HG03378 (cell line): ENCODE data around the gene EFNB1.
A peak's percentile ranks its signal among the peaks of the same experiment; 100 is the strongest.

ENCODE experiments used
- ATAC-seq: cut with Tn5 transposase; IDR thresholded peaks from one replicate; pipeline ENCODE4 v1.9.1; 2021; ENCODE audit warnings: mild to moderate bottlenecking, moderate library complexity; ENCODE audit not compliant: unreplicated experiment

Gene EFNB1

DNA sequence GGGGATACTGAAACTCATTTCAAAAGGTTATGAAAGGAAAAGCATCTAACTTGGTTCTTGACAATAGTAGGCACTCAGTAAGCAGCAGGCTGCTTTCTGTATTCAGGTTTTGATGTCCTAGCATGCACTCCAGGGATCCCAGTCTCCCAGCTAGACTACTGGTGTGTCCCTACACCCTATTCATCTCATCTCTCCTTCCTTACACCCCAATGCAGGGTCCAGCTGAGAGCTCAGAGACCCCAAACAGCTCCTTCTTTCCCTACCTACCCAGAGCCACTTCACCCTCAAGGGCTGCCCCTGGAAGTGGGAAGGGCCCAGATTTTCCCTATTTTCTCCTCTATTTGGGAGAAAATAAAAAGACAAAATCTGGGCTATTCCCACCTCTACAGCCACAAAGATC, 1.6 kb upstream of the EFNB1 start:
- no peak for ATAC-seq

DNA sequence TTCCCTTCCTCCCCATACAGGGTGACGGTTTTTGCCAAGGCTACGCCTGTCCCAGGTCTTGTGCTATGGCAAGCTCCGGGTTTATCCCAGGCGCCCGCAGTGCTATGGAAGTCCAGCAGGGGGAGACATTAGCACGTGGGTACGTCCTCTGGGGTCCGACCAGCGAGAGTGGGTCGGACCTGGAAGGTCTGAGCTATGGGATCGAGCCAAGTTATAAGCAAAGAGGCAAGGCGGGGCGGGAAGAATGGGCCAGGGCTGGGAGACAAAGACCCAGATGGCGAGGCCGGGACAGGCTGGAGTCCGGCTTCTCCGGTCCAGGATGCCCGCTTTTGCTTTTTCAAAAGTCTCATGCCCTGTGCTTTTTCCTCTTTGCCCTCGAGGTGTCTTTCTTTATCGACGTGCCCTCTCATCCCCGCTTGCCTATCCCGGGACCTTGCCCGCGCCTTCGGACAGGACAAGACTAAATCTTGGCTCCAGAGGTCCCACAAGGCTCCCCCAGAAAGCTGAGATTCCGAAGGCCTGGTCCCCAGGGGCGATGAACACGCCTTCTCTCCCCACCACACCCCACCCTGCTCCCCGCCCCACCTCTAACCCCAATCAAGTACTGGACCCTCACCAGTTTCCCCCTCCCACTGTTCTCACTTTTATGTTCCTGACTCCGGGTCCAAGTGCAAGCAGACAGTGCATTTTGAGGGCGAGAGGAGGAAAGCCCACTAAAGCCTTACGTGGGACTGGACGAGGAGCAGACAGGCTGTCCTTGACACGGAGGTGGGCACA, 785 bp upstream of the EFNB1 start:
- ATAC-seq, result peak; percentile 32

- no peak for ATAC-seq
Observed at GRCh38 chrX:68829582-68830418, 979 bp downstream of the EFNB1 start.

GRCh38 chrX:68830419-68831404, 1.9 kb downstream of the EFNB1 start:
- ATAC-seq, result no peak

DNA sequence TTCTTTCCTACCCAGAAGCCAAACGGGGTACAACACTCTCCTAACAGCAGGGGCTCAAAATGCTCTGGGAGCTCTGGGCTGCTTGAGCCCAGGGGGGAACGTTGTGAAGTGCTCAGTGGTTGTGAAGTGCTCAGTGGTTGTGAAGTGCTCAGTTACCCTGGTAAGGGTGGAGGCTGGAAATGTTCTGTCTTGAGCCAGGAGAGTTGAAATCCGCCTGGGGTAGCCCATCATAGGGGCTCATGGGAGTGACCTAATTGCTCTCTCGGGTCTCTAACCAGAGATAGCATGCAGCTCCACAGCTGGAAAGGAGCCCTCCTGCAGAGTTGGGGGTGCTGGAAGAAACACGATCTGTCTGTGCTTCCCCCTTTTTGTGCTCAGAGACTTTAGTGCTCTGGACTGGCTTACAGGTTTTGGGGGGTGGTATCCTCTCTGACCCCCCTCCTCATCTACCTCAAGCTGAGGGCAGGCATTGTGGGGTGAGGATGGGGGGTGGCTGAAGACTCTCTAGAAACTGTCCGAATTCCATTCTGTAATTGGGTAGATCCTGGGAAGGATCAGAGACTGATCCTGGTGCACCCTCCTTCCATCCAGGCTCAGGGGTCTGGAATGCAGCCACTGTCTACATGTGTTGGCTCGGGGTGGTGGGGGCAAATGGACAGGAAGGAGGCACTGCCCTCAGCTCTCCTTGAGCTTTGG, 2.7 kb downstream of the EFNB1 start:
- no peak for ATAC-seq

- ATAC-seq, result peak; percentile 47
Observed at GRCh38 chrX:68832101-68832416, 3.2 kb downstream of the EFNB1 start.

GRCh38 chrX:68832516-68833447, 4.0 kb downstream of the EFNB1 start:
- ATAC-seq, result no peak

DNA sequence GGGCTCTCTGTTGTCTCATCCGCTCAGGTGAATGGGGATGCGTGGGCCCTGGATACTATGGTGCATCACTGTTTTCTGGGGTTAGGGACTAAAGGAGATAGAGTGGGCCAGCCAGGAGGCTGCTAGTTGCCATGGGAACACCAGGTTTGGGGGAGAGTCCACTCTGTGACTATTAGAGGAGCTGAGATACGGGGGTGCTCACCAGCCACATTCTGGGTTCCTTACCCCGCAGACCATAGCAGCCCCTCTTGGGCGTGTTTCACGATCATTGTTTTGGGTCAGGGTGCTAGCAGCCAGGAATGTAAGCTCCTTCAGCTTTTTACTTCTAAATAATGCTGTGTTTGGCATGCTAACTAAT, 4.6 kb downstream of the EFNB1 start:
- ATAC-seq, result no peak

DNA sequence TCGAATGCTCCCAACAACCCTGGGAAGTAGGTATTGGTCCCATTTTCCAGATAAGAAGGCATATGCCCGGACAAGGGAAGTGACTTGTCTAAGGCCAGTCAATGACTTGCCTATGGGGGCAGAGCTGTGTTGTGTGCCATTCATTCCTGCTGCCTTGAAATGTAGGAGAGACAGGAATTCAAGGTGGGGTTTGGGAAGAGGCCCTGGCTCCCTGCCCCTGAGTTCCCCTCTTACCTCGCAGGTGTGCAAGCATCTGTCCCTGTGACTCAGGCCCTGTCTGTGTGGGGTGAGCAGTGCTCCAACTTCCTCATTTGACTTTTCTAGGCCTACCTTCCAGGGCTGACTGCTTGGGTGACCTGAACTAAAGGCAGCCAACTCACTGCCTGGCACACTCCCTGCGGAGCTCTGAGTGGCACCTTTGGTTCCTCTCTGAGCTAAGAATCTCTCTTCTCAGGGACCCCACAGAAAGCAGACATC, 5.1 kb downstream of the EFNB1 start:
- ATAC-seq, result no peak

DNA sequence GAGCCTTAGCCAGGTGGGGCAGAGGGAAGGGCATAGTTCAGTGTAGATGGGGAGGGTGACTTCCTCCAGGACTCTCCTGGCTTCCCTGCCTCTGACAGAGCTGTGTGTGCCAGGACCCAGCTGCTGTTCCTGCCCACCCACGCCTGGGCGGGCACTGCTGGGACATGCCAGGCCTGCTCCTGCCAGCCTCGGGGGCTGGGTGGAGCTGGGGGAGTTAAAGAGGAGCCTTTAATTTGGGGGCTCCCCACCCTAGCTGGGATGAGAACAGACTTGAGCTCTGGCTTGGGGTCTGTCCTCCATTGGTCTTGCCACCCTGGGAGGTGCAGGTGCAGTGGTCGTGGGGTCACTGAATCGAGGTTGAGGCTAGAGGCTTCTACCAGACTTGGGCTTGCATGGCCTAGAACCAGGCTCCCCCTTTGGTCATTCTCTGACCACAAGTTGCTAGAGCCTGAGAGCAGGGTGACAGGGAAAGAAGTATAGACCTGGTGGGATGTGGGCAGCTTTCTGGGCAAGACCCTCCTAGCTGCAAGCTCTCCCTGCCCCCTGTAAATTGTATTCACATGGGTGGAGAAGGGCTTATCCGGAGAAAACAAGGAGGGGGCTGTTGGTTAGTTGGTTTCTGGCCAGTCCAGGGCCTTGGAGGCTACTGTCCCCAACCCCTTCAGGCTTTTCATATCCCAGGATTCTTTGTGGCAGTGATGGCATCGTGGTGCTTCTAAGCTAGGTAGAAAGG, 5.7 kb downstream of the EFNB1 start:
- ATAC-seq, result no peak

GRCh38 chrX:68835104-68835442, 6.3 kb downstream of the EFNB1 start:
- no peak for ATAC-seq

DNA sequence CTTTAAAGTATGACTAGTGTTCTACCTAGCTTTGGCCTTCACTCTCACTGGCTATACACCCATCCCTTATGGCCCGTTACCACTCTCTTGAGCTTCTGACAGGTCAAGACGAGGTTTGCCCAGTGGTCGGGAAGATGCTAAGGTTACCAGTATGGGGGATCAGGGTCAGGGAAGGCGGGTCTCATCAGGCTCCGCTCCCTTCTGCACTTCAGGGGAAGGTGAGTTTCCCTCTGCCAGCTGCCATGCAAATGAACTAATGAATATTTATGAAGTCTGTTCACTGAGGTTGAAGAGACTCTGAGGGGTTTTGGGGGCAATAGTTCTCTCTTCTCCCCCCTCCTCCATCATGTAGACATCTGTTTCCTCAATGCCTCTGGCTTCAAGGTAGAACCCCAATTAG, 6.6 kb downstream of the EFNB1 start:
- ATAC-seq, result no peak

DNA sequence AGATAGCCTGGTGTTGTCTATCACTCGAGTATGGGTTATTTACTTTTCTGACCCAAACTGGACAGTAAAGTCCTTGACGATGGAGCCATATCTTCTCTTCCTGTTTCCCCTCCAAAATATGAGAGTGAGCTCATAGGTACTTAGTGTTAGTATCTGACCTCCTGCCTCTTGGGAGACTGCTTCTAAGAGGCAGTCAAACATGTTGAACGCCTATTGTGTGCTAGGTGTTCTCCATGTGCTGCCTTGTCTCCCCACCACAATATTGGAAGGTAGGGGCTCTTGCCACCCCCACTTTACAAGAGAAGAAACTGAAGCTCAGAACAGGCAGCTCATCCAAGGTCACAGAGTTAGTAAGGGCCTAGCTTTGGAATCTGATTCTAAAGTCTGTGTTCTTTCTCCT, 8.3 kb downstream of the EFNB1 start:
- no peak for ATAC-seq

DNA sequence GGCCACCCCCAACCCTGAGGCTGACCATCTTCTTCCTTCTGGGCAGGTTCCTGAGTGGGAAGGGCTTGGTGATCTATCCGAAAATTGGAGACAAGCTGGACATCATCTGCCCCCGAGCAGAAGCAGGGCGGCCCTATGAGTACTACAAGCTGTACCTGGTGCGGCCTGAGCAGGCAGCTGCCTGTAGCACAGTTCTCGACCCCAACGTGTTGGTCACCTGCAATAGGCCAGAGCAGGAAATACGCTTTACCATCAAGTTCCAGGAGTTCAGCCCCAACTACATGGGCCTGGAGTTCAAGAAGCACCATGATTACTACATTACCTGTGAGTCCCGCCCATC, 9.7 kb downstream of the EFNB1 start:
- ATAC-seq, result no peak

DNA sequence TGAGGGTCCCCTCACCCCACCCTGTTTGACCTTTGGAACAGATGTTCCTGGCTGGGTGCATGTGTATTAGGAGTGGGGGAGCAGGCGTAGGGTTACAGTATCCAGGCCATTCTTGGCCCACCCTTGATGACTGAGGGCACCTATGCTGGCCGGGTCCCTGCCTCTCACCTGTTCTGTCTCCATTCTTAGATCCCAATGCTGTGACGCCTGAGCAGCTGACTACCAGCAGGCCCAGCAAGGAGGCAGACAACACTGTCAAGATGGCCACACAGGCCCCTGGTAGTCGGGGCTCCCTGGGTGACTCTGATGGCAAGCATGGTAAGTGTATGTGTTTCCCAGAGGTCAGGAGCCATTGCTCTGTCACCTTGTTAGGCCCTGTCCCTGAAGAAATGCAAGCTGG, 10.9 kb downstream of the EFNB1 start:
- ATAC-seq, result no peak

DNA sequence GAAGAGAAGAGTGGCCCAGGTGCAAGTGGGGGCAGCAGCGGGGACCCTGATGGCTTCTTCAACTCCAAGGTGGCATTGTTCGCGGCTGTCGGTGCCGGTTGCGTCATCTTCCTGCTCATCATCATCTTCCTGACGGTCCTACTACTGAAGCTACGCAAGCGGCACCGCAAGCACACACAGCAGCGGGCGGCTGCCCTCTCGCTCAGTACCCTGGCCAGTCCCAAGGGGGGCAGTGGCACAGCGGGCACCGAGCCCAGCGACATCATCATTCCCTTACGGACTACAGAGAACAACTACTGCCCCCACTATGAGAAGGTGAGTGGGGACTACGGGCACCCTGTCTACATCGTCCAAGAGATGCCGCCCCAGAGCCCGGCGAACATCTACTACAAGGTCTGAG, 11.4 kb downstream of the EFNB1 start:
- no peak for ATAC-seq

DNA sequence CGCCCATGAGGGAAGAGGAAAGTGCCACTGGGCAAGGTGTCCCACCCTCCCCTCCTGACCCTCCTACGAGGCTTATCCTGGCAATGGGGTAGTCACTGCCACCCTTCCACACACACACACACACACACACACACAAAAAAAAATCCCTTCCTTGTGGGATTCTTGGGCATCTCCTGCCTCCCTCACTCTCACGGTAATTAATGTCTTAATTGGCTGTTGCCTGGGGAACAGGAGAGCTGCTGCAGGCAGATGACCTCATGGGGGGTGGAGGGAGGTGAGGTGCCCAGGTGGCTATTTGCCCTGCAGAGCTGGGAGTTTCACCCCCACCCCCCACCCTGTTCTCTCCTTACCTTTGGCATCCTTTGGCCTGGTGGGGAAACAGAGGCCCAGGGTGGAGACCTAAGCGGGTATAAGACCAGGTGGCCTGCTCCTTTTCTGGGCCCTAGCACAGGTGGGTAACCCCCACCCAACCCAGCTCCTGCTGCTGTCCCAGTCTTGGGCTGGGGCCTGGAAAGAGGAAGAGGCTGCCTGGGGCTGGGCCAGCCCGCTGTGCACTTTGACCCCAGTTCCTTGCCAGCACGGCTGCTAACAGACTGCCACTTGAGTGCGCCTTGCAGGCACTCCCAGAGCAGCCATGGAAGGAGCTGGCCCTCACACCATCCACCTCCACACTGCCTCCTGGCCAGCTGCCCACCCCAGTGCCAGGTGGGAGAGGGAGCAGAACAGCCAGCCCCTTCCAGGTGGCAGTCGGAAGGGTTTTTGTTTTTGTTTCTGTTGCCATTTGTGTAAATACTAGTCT, 12.6 kb downstream of the EFNB1 start:
- ATAC-seq, result no peak

DNA sequence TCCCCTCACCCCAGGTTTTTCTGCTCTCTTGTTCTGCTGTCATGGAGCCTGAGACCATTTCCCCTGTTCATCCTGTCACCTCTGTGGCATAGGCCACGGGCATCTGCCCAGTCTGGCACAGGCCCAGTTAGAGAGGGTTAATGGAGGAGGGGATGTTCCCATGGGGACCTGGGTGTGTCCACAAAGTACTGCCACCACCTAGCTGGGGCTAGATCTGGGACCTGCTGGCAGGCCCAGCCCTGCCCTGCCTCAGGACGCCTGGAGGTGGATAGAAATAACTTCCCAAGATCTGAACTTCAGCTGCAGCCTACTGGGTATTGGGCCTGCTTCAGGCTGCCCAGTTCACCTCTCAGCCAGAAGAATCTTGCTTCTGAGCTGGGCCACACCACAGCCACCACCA, 13.5 kb downstream of the EFNB1 start:
- no peak for ATAC-seq
